CD4-positive, alpha-beta T cell (primary cell): ENCODE measurements around the gene SORT1. TPM values are rescaled to one million over a fixed set of nuclear protein-coding genes. Genes with fewer than 3 reads are reported as not detected.

ENCODE experiments used
- ATAC-seq: fragments of 200-7000 bp; cut with Tn5 transposase; one replicate; pipeline ENCODE4 v1.10.0; 2022; ENCODE audit warnings: mild to moderate bottlenecking; ENCODE audit not compliant: poor library complexity
- CTCF ChIA-PET: fragments of 350-600 bp; sonication (Branson Sonifier 250); formaldehyde crosslinking; loops from one replicate; lab custom pipeline; 2021; ENCODE audit warnings: antibody characterized with exemption, inconsistent platforms; lab: Charles Lee
- POLR2A ChIA-PET: fragments of 350-600 bp; sonication (Branson Sonifier 250); formaldehyde crosslinking; loops from one replicate; lab custom pipeline; 2021; ENCODE audit warnings: antibody characterized with exemption, inconsistent platforms; lab: Charles Lee
- DNase-seq, 14 experiments: peaks; one replicate each; pipeline ENCODE4 v3.0.0-alpha.2; 2013 to 2020; ENCODE audit warnings: mixed read lengths in 2 of 14
- H3K27ac ChIP-seq, 2 donors: one replicate each; pipeline versions ENCODE4 v1.5.1 to v1.7.0; 2013; ENCODE audit warnings: low read length in 2 of 2, low read depth in 1 of 2, mild to moderate bottlenecking in 1 of 2
- H3K27me3 ChIP-seq, 2 experiments: 1 replicate in 1 of 2; 2 replicates in 1 of 2; pipeline versions ENCODE4 v1.6.1 to v1.7.0; 2013; ENCODE audit warnings: low read length in 2 of 2, control low read depth in 1 of 2, mild to moderate bottlenecking in 1 of 2, moderate library complexity in 1 of 2; ENCODE audit not compliant: insufficient read depth in 2 of 2, control insufficient read depth in 1 of 2
- H3K36me3 ChIP-seq: one replicate; pipeline ENCODE4 v1.6.1; 2013; ENCODE audit warnings: low read length, control low read depth; ENCODE audit not compliant: insufficient read depth
- H3K4me1 ChIP-seq: one replicate; pipeline ENCODE4 v1.6.1; 2013; ENCODE audit warnings: low read length, control low read depth; ENCODE audit not compliant: insufficient read depth
- H3K4me3 ChIP-seq: one replicate; pipeline ENCODE4 v1.5.1; 2013; ENCODE audit warnings: mild to moderate bottlenecking, low read length, moderate library complexity
- H3K9me3 ChIP-seq, 2 experiments: 1 replicate in 1 of 2; 2 replicates in 1 of 2; pipeline versions ENCODE4 v1.6.1 to v1.7.0; 2013; ENCODE audit warnings: low read length in 2 of 2, mild to moderate bottlenecking in 2 of 2, control low read depth in 1 of 2, moderate library complexity in 1 of 2; ENCODE audit not compliant: control insufficient read depth in 1 of 2, insufficient read depth in 1 of 2
- H3K27ac Mint-ChIP-seq: one replicate; pipeline ENCODE4 v1.8.0; 2020; ENCODE audit warnings: mixed read lengths
- H3K27me3 Mint-ChIP-seq: one replicate; pipeline ENCODE4 v1.8.0; 2021; ENCODE audit warnings: mixed read lengths
- H3K36me3 Mint-ChIP-seq: one replicate; pipeline ENCODE4 v1.8.0; 2021; ENCODE audit warnings: low read depth, mixed read lengths
- H3K4me1 Mint-ChIP-seq: one replicate; pipeline ENCODE4 v1.8.0; 2021; ENCODE audit warnings: low read depth, mixed read lengths
- H3K4me3 Mint-ChIP-seq: one replicate; pipeline ENCODE4 v1.8.0; 2020; ENCODE audit warnings: mild to moderate bottlenecking, mixed read lengths
- H3K9me3 Mint-ChIP-seq: one replicate; pipeline ENCODE4 v1.8.0; 2020; ENCODE audit warnings: mixed read lengths
- intact Hi-C, 2 experiments: fragments of 100-400 bp; cut with DNase I in 1 of 2; cut with micrococcal nuclease in 1 of 2; formaldehyde crosslinking; loops; one replicate each; pipeline versions ENCODE4 v1.15.1 to v1.9.0; 2023 to 2025; cut with DNase I, micrococcal nuclease
- total RNA-seq, 174 experiments: library from RNA in 2 of 174; stranded (reverse) in 2 of 174; gene quantifications; one replicate each; pipeline ENCODE4 v1.2.3 and lab custom pipeline; 2021 to 2026
- TF ChIP-seq, protein P1 (sequence below): fragments of 200-600 bp; IDR thresholded peaks from one replicate; pipeline ENCODE4 v1.8.0; 2022; ENCODE audit warnings: antibody characterized with exemption, mild to moderate bottlenecking

SORT1 gene
- total RNA-seq, 2 experiments from 2014 or later: 0.22 to 0.73 TPM

DNA sequence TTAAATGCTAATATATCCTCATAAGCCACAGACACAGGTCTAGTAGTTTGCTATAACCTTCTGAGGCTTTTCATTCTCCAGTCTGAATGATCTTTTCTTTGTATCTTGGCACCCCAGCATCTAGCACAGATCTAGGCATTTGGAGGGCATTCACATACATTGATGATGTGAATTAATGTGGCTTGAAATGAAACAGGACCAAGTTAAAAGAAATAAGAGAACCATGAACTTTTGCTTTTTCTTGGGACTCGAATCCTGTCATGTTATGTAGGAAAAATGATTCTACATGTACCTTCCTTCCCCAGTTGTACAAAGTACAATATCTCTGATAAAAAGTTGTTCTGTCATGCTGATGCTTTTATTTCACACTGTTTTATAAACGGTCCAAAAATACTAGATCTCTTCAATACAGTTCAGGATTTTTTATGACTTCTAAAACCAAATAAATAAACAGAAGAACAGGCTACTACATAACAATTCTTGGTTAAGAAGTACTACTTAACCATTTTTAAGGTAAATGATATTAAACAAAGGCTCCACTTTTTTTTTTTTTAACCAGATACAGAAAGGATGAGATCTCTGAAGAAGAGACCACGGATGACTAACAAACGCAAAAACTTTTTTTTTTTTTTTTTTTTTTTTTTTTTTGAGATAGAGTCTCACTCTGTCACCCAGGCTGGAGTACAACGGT lies 3.0 kb downstream of the SORT1 start:
- Mint-ChIP-seq H3K27ac (no peak overlapping the region), H3K36me3 (no peaks in the 10 kb centered on the region), H3K4me1 (peaks cover 16% of the 10 kb centered on the region), H3K4me3 (no peak overlapping the region), H3K27me3 (peaks cover 69% of the 10 kb centered on the region), H3K9me3 (no peaks in the 10 kb centered on the region)
- TF ChIP-seq, protein P1, sequence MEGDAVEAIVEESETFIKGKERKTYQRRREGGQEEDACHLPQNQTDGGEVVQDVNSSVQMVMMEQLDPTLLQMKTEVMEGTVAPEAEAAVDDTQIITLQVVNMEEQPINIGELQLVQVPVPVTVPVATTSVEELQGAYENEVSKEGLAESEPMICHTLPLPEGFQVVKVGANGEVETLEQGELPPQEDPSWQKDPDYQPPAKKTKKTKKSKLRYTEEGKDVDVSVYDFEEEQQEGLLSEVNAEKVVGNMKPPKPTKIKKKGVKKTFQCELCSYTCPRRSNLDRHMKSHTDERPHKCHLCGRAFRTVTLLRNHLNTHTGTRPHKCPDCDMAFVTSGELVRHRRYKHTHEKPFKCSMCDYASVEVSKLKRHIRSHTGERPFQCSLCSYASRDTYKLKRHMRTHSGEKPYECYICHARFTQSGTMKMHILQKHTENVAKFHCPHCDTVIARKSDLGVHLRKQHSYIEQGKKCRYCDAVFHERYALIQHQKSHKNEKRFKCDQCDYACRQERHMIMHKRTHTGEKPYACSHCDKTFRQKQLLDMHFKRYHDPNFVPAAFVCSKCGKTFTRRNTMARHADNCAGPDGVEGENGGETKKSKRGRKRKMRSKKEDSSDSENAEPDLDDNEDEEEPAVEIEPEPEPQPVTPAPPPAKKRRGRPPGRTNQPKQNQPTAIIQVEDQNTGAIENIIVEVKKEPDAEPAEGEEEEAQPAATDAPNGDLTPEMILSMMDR: no peak
- peaks cover 0 to 3% of the 10 kb centered on the region in 2 experiments for H3K9me3 ChIP-seq
- DNase-seq: no peak
- H3K27ac ChIP-seq: no peak overlapping the region
- H3K4me1 ChIP-seq: peaks cover 16% of the 10 kb centered on the region
- H3K27me3 ChIP-seq: peaks cover 35 to 53% of the 10 kb centered on the region in 2 experiments
- H3K36me3 ChIP-seq: no peaks in the 10 kb centered on the region
- CTCF ChIA-PET: no interaction called here
- H3K4me3 ChIP-seq: no peak overlapping the region
- no peak for ATAC-seq
- POLR2A ChIA-PET: no interaction called here
- intact Hi-C loops: loop anchor here in 1 of 2 experiments (5.0 kb wide), 1 partner anchor 567 kb away; no protein-coding TSS in a partner anchor

DNA sequence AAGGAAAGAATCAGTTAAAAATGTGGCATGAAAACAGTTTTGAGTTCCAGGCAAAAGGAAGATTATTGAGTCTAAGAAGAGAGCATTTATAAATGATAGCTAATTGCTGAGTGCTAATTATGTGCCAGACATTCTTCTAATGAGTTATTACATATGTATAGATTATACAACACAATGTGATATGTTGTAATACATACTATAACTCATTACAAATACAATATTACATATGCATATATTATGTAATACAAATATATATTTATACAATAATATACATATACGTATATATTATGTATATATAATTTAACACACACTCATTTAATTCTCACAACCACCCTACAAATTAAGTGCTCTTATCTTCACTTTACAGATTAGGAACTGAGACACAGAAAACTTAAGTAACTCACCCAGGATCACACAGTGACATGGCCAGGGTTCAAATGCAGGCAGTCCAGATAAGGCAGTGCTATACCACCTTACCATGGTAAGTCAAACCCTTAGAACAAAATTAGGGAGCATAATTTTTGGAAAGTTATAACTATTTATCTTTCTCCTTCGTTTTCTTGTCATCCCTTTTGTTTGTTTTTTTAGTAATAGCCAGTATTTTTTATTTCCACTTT lies 4.0 kb downstream of the SORT1 start:
- H3K4me3 ChIP-seq: no peak overlapping the region
- intact Hi-C loops: no loop called here

DNA sequence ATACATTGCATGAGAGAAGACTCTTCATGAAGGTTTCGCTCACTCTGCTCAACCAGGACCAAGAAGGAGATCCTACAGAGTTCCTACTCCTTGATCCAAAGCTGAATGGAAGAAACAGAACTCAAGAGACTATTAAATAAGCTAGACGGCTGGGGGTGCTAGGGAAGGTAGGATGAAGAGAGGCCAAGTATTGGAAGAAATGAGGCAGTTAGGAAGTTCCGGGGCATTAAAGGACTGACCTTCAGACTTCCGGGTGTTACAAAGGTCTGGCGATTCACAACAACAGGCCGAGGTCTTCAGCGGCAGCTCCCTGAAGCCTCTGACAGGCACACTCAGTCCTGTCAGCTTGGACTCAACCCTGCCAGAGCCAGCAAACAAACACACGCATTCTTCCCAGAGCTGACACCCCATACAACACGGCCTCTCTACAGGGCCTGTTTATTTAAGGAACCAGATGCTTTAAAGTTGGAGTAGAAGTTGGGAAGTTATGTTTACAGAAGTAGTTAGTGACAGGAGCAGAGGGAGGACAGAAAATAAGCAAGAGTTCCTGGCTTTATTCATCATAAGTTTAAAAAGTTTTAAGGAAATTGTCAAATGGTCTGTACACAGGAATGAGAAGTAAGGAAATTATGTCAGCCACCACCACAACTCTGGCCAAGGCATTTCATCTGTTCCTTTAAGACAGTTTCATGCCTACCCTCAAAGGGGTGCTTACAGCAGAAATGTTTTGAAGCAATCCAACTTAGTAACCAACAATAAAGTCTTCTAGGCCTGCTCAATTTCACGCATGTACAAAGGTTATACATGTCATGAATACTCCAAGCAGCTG lies 4.7 kb downstream of the SORT1 start:
- ChIA-PET POLR2A (no interaction called here), CTCF (no interaction called here)
- Histone ChIP-seq H3K36me3 (no peaks in the 10 kb centered on the region), H3K4me1 (peaks cover 12% of the 10 kb centered on the region), H3K9me3 (peaks cover 0 to 1% of the 10 kb centered on the region in 2 experiments), H3K27me3 (peaks cover 30 to 58% of the 10 kb centered on the region in 2 experiments), H3K27ac (no peak overlapping the region), H3K4me3 (no peak overlapping the region)
- Mint-ChIP-seq H3K4me3 (no peak overlapping the region), H3K36me3 (no peaks in the 10 kb centered on the region), H3K27ac (no peak overlapping the region), H3K9me3 (no peaks in the 10 kb centered on the region), H3K4me1 (peaks cover 10% of the 10 kb centered on the region), H3K27me3 (peaks cover 77% of the 10 kb centered on the region)
- intact Hi-C loops: no loop called here
- no peak for DNase-seq
- TF ChIP-seq, protein P1: no peak
- no peak for ATAC-seq

More for the DNA sequence above, 4.0 kb downstream of the SORT1 start:
- ChIA-PET CTCF (no interaction called here), POLR2A (no interaction called here)
- peaks cover 10% of the 10 kb centered on the region for H3K4me1 Mint-ChIP-seq
- DNase-seq (no peak), ATAC-seq (no peak)
- no peaks in the 10 kb centered on the region for H3K36me3 Mint-ChIP-seq
- no peaks in the 10 kb centered on the region for H3K9me3 Mint-ChIP-seq
- Histone ChIP-seq H3K9me3 (peaks cover 0 to 3% of the 10 kb centered on the region in 2 experiments), H3K27me3 (peaks cover 36 to 63% of the 10 kb centered on the region in 2 experiments), H3K4me1 (peaks cover 16% of the 10 kb centered on the region), H3K36me3 (no peaks in the 10 kb centered on the region), H3K27ac (no peak overlapping the region)
- no peak overlapping the region for H3K27ac Mint-ChIP-seq
- H3K27me3 Mint-ChIP-seq: peaks cover 75% of the 10 kb centered on the region
- TF ChIP-seq, protein P1: no peak
- no peak overlapping the region for H3K4me3 Mint-ChIP-seq
